Astrocyte of the spinal cord (primary cell): ENCODE data around the gene PTTG1IP2.

Experiments used
- DNase-seq: peaks from one replicate; pipeline ENCODE4 v3.0.0; 2011; ENCODE audit warnings: low read depth, low spot score
- H3K4me3 ChIP-seq: 2 replicates; pipeline ENCODE4 v1.5.1; 2011; ENCODE audit warnings: low read depth, mild to moderate bottlenecking, low read length, moderate library complexity
- CTCF ChIP-seq: IDR thresholded peaks from 2 replicates; pipeline ENCODE4 v1.5.1; 2012; ENCODE audit warnings: low read depth, mild to moderate bottlenecking, low read length, inconsistent platforms
- in situ Hi-C: cut with HindIII; loops from 2 replicates; pipeline ENCODE4 v1.10.0; 2017; ENCODE audit warnings: low sequenced_read_pairs

PTTG1IP2 gene

GRCh38 chr7:90492250-90492649, 22.8 kb downstream of the PTTG1IP2 start:
- in situ Hi-C loops: no loop called here
- DNase-seq: no peak
- no peak for TF ChIP-seq CTCF
- no peak overlapping the region for H3K4me3 ChIP-seq

- in situ Hi-C loops: no loop called here
- no peak for DNase-seq
- TF ChIP-seq CTCF: no peak
- no peak overlapping the region for H3K4me3 ChIP-seq
These were observed 25.8 kb downstream of the PTTG1IP2 start for GRCh38 chr7:90495241-90495640.

- TF ChIP-seq CTCF: no peak
- no peak for DNase-seq
- in situ Hi-C loops: no loop called here
- H3K4me3 ChIP-seq: no peak overlapping the region
These were observed 33.1 kb downstream of the PTTG1IP2 start for GRCh38 chr7:90502539-90502938.

GRCh38 chr7:90503367-90503766, 33.9 kb downstream of the PTTG1IP2 start:
- in situ Hi-C loops: no loop called here

GRCh38 chr7:90507692-90508091, 38.3 kb downstream of the PTTG1IP2 start:
- no peak for TF ChIP-seq CTCF
- no peak for DNase-seq
- H3K4me3 ChIP-seq: no peak overlapping the region
- in situ Hi-C loops: no loop called here

More at GRCh38 chr7:90503367-90503766, 33.9 kb downstream of the PTTG1IP2 start:
- H3K4me3 ChIP-seq: no peak overlapping the region
- no peak for DNase-seq
- no peak for TF ChIP-seq CTCF

- DNase-seq: no peak
- H3K4me3 ChIP-seq: no peak overlapping the region
- TF ChIP-seq CTCF: no peak
- in situ Hi-C loops: no loop called here
These were observed 42.3 kb downstream of the PTTG1IP2 start for GRCh38 chr7:90511776-90512175.

- in situ Hi-C loops: no loop called here
- no peak for DNase-seq
- no peak overlapping the region for H3K4me3 ChIP-seq
- TF ChIP-seq CTCF: no peak
These were observed 43.4 kb downstream of the PTTG1IP2 start for GRCh38 chr7:90512821-90513254.
